Thymus (tissue), 11 donors: ENCODE measurements around the gene CYP26C1. TPM values are rescaled to one million over a fixed set of nuclear protein-coding genes. Genes with fewer than 3 reads are reported as not detected.

ENCODE experiments used
- DNase-seq, 9 donors: peaks; one replicate each; pipeline ENCODE4 v3.0.0-alpha.2; 2013; ENCODE audit warnings: low spot score in 9 of 9, low read depth in 6 of 9, missing footprints in 1 of 9
- H3K27ac ChIP-seq, 2 donors: one replicate each; pipeline ENCODE4 v1.5.1; 2013; ENCODE audit warnings: control low read depth in 1 of 2, low read depth in 1 of 2, low read length in 1 of 2, mild to moderate bottlenecking in 1 of 2, moderate library complexity in 1 of 2
- H3K27me3 ChIP-seq, 2 donors: one replicate each; pipeline ENCODE4 v1.5.1; 2013; ENCODE audit warnings: low read length in 1 of 2; ENCODE audit not compliant: control insufficient read depth in 2 of 2, insufficient read depth in 1 of 2
- H3K36me3 ChIP-seq, 2 donors: one replicate each; pipeline ENCODE4 v1.5.1; 2013; ENCODE audit warnings: low read length in 1 of 2, mild to moderate bottlenecking in 1 of 2, moderate library complexity in 1 of 2; ENCODE audit not compliant: control insufficient read depth in 2 of 2, insufficient read depth in 2 of 2
- H3K4me1 ChIP-seq, 2 donors: one replicate each; pipeline ENCODE4 v1.5.1; 2013; ENCODE audit warnings: low read length in 2 of 2; ENCODE audit not compliant: control insufficient read depth in 2 of 2, insufficient read depth in 2 of 2
- H3K4me3 ChIP-seq, 2 donors: one replicate each; pipeline ENCODE4 v1.5.1; 2013; ENCODE audit warnings: low read length in 2 of 2, control low read depth in 1 of 2, mild to moderate bottlenecking in 1 of 2
- H3K9me3 ChIP-seq, 2 donors: one replicate each; pipeline ENCODE4 v1.5.1; 2013; ENCODE audit warnings: low read length in 1 of 2, mild to moderate bottlenecking in 1 of 2; ENCODE audit not compliant: control insufficient read depth in 2 of 2, insufficient read depth in 1 of 2
- WGBS: extraction: QIAGEN DNeasy Blood & Tissue Kit; methylation state at CpG from one replicate; pipeline ENCODE4 v1.1.7; 2013; 5-methylcytosine and 5-hydroxymethylcytosine counted together
- polyA plus RNA-seq: library from polyadenylated mRNA; stranded (reverse); fragments of 200-250 nt; gene quantifications from one replicate; pipeline ENCODE4 v1.2.3, GENCODE V29; 2013
- total RNA-seq: library from RNA; stranded (reverse); fragments of 120-200 nt; gene quantifications from one replicate; pipeline ENCODE4 v1.2.4, GENCODE V29; 2013
- donor health status: healthy.

The CYP26C1 gene
- total and polyA plus RNA-seq, 2 donors: 0.11 to 0.28 TPM

GRCh38 chr10:93083743-93084539, 23.3 kb downstream of the CYP26C1 start:
- no peaks in the 10 kb centered on the region for H3K9me3 ChIP-seq
- H3K27me3 ChIP-seq: peaks cover 3 to 25% of the 10 kb centered on the region in 2 donors
- no peak for DNase-seq
- no peaks in the 10 kb centered on the region for H3K36me3 ChIP-seq
- H3K4me3 ChIP-seq: no peak overlapping the region
- no peak overlapping the region for H3K27ac ChIP-seq
- 90% methylated on average over 7 of the region's 7 CpGs for WGBS
- peaks cover 0 to 5% of the 10 kb centered on the region in 2 donors for H3K4me1 ChIP-seq

GRCh38 chr10:93085272-93085859, 24.8 kb downstream of the CYP26C1 start:
- peaks cover 0 to 2% of the 10 kb centered on the region in 2 donors for H3K4me1 ChIP-seq
- no peaks in the 10 kb centered on the region for H3K36me3 ChIP-seq
- peaks cover 0 to 14% of the 10 kb centered on the region in 2 donors for H3K27me3 ChIP-seq
- 77% methylated on average over 4 of the region's 4 CpGs for WGBS
- H3K27ac ChIP-seq: no peak overlapping the region
- no peaks in the 10 kb centered on the region for H3K9me3 ChIP-seq
- no peak overlapping the region for H3K4me3 ChIP-seq
- DNase-seq: no peak

DNA sequence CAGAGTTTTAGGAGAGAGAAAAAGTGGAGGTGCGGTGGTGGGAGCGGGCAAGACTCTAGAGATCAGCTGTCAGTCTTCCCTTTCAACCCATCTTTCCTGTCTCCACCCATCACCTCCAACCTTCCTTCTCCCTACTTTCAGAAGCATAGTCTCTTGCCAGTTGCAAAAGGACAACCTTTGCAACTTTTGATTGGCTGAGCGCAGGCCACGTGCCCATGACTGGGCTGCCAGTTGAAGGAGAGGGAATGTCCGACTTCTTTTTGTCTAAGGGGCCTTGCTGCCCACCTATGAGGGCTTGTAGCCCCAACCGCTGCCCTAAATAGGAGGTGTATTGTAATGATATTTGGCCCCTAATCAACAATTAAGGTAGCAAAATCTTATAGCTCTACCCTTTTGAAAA, 25.7 kb downstream of the CYP26C1 start:
- no peaks in the 10 kb centered on the region for H3K36me3 ChIP-seq
- no peaks in the 10 kb centered on the region for H3K4me1 ChIP-seq
- 98% methylated on average over 6 of the region's 6 CpGs for WGBS
- no peak overlapping the region for H3K27ac ChIP-seq
- no peak overlapping the region for H3K4me3 ChIP-seq
- DNase-seq: no peak
- H3K27me3 ChIP-seq: peaks cover 0 to 8% of the 10 kb centered on the region in 2 donors
- no peaks in the 10 kb centered on the region for H3K9me3 ChIP-seq

DNA sequence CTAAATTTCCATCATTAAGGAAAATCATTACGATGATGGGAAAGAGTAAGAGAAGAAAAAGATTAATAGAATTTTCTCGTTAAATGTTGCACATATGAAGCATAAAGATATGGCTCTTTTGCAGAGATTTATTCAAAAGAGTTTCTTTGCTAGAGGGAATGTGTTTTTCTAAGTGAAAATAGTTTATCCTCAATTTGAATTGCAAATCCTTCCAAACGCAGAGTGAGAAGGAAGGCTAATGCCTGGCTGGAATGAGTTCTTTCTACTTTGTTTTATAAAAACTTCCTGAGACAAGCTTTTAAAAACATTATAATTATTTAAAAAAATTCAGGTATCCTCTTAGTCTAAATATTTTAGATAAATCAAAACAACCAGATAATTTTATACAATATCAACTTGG, 27.2 kb downstream of the CYP26C1 start:
- DNase-seq: no peak
- WGBS: 97% methylated on average over 3 of the region's 3 CpGs

GRCh38 chr10:93088466-93088865, 27.9 kb downstream of the CYP26C1 start:
- no peak overlapping the region for H3K4me3 ChIP-seq
- no peaks in the 10 kb centered on the region for H3K36me3 ChIP-seq
- WGBS: 90% methylated on average over 4 of the region's 4 CpGs
- peaks cover 0 to 4% of the 10 kb centered on the region in 2 donors for H3K27me3 ChIP-seq
- H3K27ac ChIP-seq: no peak overlapping the region
- DNase-seq: no peak
- H3K9me3 ChIP-seq: no peaks in the 10 kb centered on the region
- no peaks in the 10 kb centered on the region for H3K4me1 ChIP-seq

More for the DNA sequence above, 27.2 kb downstream of the CYP26C1 start:
- no peaks in the 10 kb centered on the region for H3K36me3 ChIP-seq
- H3K4me3 ChIP-seq: no peak overlapping the region
- H3K27ac ChIP-seq: no peak overlapping the region
- H3K4me1 ChIP-seq: no peaks in the 10 kb centered on the region
- no peaks in the 10 kb centered on the region for H3K9me3 ChIP-seq
- peaks cover 0 to 4% of the 10 kb centered on the region in 2 donors for H3K27me3 ChIP-seq

DNA sequence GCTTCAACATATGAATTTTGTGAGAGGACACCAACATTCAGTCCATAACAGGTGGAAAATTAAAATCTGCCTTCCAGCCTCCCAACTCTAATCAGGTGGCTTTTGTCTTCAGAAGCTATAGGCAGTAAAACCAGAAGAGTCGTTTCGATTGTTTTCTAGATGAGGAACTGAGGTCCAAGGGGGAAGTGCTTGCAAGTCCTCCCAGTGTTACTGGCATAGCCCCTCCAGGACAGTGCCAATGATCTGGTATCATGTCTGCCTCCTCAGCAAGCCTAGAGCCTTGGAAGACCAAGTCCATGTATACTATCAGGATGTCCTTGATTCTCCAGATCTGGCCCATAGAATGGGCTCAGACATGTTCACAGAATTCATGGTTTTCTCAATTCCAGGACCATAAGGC, 30.0 kb downstream of the CYP26C1 start:
- H3K27ac ChIP-seq: no peak overlapping the region
- no peak for DNase-seq
- H3K36me3 ChIP-seq: no peaks in the 10 kb centered on the region
- no peaks in the 10 kb centered on the region for H3K4me1 ChIP-seq
- H3K4me3 ChIP-seq: no peak overlapping the region
- H3K9me3 ChIP-seq: no peaks in the 10 kb centered on the region
- WGBS: 64% methylated on average over 2 of the region's 2 CpGs
- peaks cover 0 to 4% of the 10 kb centered on the region in 2 donors for H3K27me3 ChIP-seq

DNA sequence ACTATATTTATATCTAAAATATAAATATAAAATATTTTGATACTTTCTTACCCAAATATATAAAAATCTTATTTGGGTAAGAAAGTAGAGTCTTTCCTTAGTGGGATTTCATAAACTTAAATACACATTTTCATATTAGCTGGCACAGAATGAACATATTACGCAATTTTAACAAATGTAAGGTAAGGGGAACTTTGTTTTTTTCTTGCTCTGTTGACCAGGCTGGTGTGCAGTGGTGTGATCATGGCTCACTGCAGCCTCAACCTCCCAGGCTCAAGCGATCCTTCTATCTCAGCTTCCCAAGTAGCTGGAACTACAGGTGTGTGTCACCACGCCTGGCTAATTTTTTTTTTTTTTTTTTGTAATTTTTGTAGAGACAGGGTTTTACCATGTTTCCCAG, 31.4 kb downstream of the CYP26C1 start:
- H3K4me1 ChIP-seq: no peaks in the 10 kb centered on the region
- WGBS: 98% methylated on average over 3 of the region's 3 CpGs
- no peak overlapping the region for H3K4me3 ChIP-seq
- no peaks in the 10 kb centered on the region for H3K36me3 ChIP-seq
- H3K9me3 ChIP-seq: no peaks in the 10 kb centered on the region
- no peak for DNase-seq
- H3K27me3 ChIP-seq: peaks cover 0 to 4% of the 10 kb centered on the region in 2 donors
- no peak overlapping the region for H3K27ac ChIP-seq

- Histone ChIP-seq H3K27me3 (no peaks in the 10 kb centered on the region), H3K27ac (no peak overlapping the region), H3K36me3 (no peaks in the 10 kb centered on the region), H3K4me1 (no peaks in the 10 kb centered on the region), H3K9me3 (no peaks in the 10 kb centered on the region), H3K4me3 (no peak overlapping the region)
- DNase-seq: no peak
- 98% methylated on average over 1 of the region's 1 CpG for WGBS
Measured at GRCh38 chr10:93095225-93095624, 34.6 kb downstream of the CYP26C1 start.

GRCh38 chr10:93096901-93097300, 36.3 kb downstream of the CYP26C1 start:
- H3K4me1 ChIP-seq: no peaks in the 10 kb centered on the region
- 92% methylated on average over 5 of the region's 5 CpGs for WGBS
- no peaks in the 10 kb centered on the region for H3K27me3 ChIP-seq
- H3K9me3 ChIP-seq: no peaks in the 10 kb centered on the region
- DNase-seq: no peak
- no peak overlapping the region for H3K27ac ChIP-seq
- H3K36me3 ChIP-seq: no peaks in the 10 kb centered on the region
- no peak overlapping the region for H3K4me3 ChIP-seq
